T-helper 1 cell treated with Interleukin-12 subunit alpha and Interleukin-12 subunit beta and Interleukin-4 antibody, amounts not matched to agents 30 ng/mL and 1 ng/mL, for 36 hours (primary cell): ENCODE results near the gene TSR1. TPM values are rescaled to one million over a fixed set of nuclear protein-coding genes. Genes with fewer than 3 reads are reported as not detected.

Experiments used
- intact Hi-C: fragments of 100-400 bp; cut with micrococcal nuclease; formaldehyde crosslinking; loops from one replicate; pipeline ENCODE4 v1.15.1; 2024
- total RNA-seq: library from RNA; stranded (reverse); gene quantifications from 2 replicates; pipeline ENCODE4 v1.2.3, GENCODE V29; 2022

Gene TSR1
- total RNA-seq, 1 donor from 2014 or later = 37.5 TPM

- intact Hi-C loops = no loop called here
These were observed 44.2 kb downstream of the TSR1 start for GRCh38 chr17:2292100-2292499.

GRCh38 chr17:2289878-2290478 is 46.3 kb downstream of the TSR1 start:
- intact Hi-C loops = no loop called here

DNA sequence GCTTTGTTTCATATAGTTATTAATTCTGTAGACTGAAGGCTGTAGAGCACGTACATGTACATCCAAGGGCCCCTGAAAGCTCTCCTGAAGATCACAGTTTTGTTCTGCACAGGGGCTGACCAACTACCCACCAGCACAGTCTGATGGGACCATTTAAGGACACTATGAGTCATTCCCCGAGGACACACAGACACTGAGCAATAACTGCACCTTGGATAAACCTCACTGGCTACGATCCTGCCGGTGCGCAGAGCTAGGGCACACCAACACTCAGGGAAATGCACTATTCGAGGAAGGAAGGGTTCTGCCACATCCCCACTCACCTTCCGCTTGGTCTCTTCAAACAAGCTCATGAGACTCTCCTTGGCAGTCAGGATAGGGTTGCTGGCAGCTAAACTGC is 53.0 kb downstream of the TSR1 start:
- intact Hi-C loops = no loop called here

GRCh38 chr17:2282297-2282873 is 53.9 kb downstream of the TSR1 start:
- intact Hi-C loops = loop anchor here (1.0 kb wide), 4 partner anchors 16 to 228 kb away; no protein-coding TSS in a partner anchor

GRCh38 chr17:2279707-2280106 is 56.5 kb downstream of the TSR1 start:
- intact Hi-C loops = loop anchor here (1.0 kb wide), 1 partner anchor 7 kb away; no protein-coding TSS in a partner anchor

DNA sequence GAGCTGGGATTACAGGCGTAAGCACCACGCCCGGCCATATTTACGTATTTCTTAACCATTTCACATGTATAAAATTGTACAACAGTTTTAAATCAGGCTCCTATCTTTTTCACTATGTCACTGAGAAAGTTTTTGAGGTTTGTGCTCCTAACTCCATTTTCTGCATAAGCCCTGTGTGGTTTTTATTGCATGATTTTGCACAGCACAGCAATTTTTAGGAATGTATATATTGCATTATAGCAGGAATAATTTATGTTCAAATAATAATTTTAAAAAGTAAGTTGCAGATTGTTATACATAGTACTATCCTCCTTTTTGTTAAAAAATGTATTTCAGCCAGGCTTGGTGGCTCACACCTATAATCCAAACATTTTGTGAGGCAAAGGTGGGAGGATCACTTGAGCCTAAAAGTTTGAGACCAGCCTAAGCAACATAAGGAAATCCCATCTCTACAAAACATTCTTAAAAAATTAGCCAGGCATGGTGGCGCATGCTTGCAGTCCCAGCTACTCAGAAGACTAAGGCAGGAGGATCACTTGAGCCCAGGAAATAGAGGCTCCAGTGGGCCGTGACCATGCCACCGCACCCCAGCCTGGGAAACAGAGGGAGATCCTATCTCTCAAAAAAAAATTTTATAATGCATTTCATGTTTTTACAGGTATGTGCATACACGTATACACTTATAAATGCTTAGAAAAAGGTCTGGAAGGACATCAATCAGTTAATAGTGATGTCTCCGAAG is 58.7 kb downstream of the TSR1 start:
- intact Hi-C loops = no loop called here

- intact Hi-C loops = loop anchor here (1.0 kb wide), 1 partner anchor 9 kb away; no protein-coding TSS in a partner anchor
These were observed 60.5 kb downstream of the TSR1 start for GRCh38 chr17:2275722-2276121.

DNA sequence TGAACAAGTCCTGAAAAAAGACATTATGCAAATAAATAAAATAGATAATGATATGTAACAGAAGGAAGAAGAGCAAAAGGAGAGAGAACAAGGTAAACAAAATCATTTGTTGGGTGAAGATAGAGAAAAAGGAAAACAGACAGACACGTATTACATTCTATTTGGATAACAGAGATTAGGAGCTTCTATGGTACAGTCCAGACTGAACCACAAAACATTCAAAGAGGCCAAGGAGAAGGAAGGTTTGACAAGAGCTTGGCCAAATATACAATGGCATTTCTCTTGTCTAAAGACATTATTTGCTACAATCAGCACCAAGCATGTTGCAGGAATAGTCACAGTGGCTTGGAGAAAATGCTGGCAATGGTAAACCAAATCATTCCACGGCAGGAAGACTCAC is 61.8 kb downstream of the TSR1 start:
- intact Hi-C loops = no loop called here

Other genes starting within 250 kb of the TSR1 start
- gene SMG6, start 32.7 kb downstream of the TSR1 start, total RNA-seq = 42.1 and 47.9 TPM in 2 replicates
- 18.7 and 19.0 TPM in 2 replicates for gene SRR, start 32.5 kb downstream of the TSR1 start, total RNA-seq
- gene SGSM2, start 1.0 kb upstream of the TSR1 start, total RNA-seq = 63.0 and 66.4 TPM in 2 replicates
- 26.4 and 27.9 TPM in 2 replicates for gene MNT, start 64.6 kb upstream of the TSR1 start, total RNA-seq
- gene METTL16, start 175.4 kb upstream of the TSR1 start, total RNA-seq = 32.5 and 36.7 TPM in 2 replicates